Measurements from ENCODE around the gene GDI2. TPM values are rescaled to one million over a fixed set of nuclear protein-coding genes. Genes with fewer than 3 reads are reported as not detected.

GDI2 gene
- total and polyA plus RNA-seq, 2 of the 13 experiments (the other 11 are each of a cell fraction or from before 2014, with no cell fraction given) = 153 to 477 TPM

GRCh38 chr10:5814110-5815107 lies 1.2 kb upstream of the GDI2 start (continued):
- TF ChIP-seq ZSCAN5A (CRISPR knock-in tag; IDR thresholded peaks at IDR 0.05; ENCODE audit: borderline replicate concordance) (no peak), ZNF747 (CRISPR knock-in tag; IDR thresholded peaks at IDR 0.05; ENCODE audit: borderline replicate concordance) (no peak), EHMT2 (IDR thresholded peaks at IDR 0.05; ENCODE audit: borderline replicate concordance, low read depth, low read length) (0 out of 2 replicates have a peak, but pooled peaks have one; percentile 41), HHEX (CRISPR knock-in tag; IDR thresholded peaks at IDR 0.05) (no peak), MXI1 (IDR thresholded peaks at IDR 0.05; ENCODE audit: borderline replicate concordance, low read depth, low read length) (no peak), ZNF101 (CRISPR knock-in tag; IDR thresholded peaks at IDR 0.05; ENCODE audit: borderline replicate concordance, low read depth) (no peak), TBX3 (IDR thresholded peaks at IDR 0.05; ENCODE audit: borderline replicate concordance) (no peak), SKI (IDR thresholded peaks at IDR 0.05; ENCODE audit: partially characterized antibody) (no peak), KLF9 (CRISPR knock-in tag; IDR thresholded peaks at IDR 0.05; ENCODE audit: low read depth) (no peak; the same call in 1 of the 2 replicates), ZNF430 (CRISPR knock-in tag; IDR thresholded peaks at IDR 0.05) (no peak), ZNF3 (CRISPR knock-in tag; IDR thresholded peaks at IDR 0.05) (no peak; the same call in 1 of the 2 replicates), KIAA2018 (CRISPR knock-in tag; IDR thresholded peaks at IDR 0.05; ENCODE audit: borderline replicate concordance) (0 out of 2 replicates have a peak, but pooled peaks have one; percentile 36), TBP (CRISPR knock-in tag; IDR thresholded peaks at IDR 0.05) (no peak), ZNF790 (CRISPR knock-in tag; IDR thresholded peaks at IDR 0.05; ENCODE audit: borderline replicate concordance) (no peak), NFE2L1 (CRISPR knock-in tag; IDR thresholded peaks at IDR 0.05; ENCODE audit: borderline replicate concordance) (no peak), ZNF280B (CRISPR knock-in tag; IDR thresholded peaks at IDR 0.05; ENCODE audit: borderline replicate concordance) (no peak), SRSF4 (IDR thresholded peaks at IDR 0.05; ENCODE audit: low read depth, low read length, poor library complexity, severe bottlenecking) (no peak)
